Activated CD8-positive, alpha-beta T cell treated with anti-CD3 and anti-CD28 coated beads for 36 hours (primary cell): ENCODE results near the gene TES. TPM values are rescaled to one million over a fixed set of nuclear protein-coding genes. Genes with fewer than 3 reads are reported as not detected.

Source experiments
- ATAC-seq: fragments of 200-7000 bp; cut with Tn5 transposase; one replicate; pipeline ENCODE4 v1.10.0; 2021; ENCODE audit warnings: mild to moderate bottlenecking, moderate library complexity
- CTCF ChIA-PET: fragments of 350-600 bp; sonication (Branson Sonifier 250); formaldehyde crosslinking; loops from one replicate; lab custom pipeline; 2021; ENCODE audit warnings: antibody characterized with exemption; lab: Charles Lee
- POLR2A ChIA-PET: fragments of 350-600 bp; sonication (Branson Sonifier 250); formaldehyde crosslinking; loops from one replicate; lab custom pipeline; 2021; ENCODE audit warnings: antibody characterized with exemption; lab: Charles Lee
- DNase-seq: peaks from one replicate; pipeline ENCODE4 v3.0.0-alpha.2; 2020
- H3K27ac Mint-ChIP-seq: one replicate; pipeline ENCODE4 v1.8.0; 2021; ENCODE audit warnings: mild to moderate bottlenecking, mixed read lengths
- H3K27me3 Mint-ChIP-seq: one replicate; pipeline ENCODE4 v1.8.0; 2021; ENCODE audit warnings: mixed read lengths
- H3K36me3 Mint-ChIP-seq: one replicate; pipeline ENCODE4 v1.8.0; 2021; ENCODE audit warnings: low read depth, mixed read lengths
- H3K4me1 Mint-ChIP-seq: one replicate; pipeline ENCODE4 v1.8.0; 2021; ENCODE audit warnings: low read depth, mixed read lengths
- H3K4me3 Mint-ChIP-seq: one replicate; pipeline ENCODE4 v1.8.0; 2021; ENCODE audit warnings: mild to moderate bottlenecking, moderate library complexity, mixed read lengths
- H3K9me3 Mint-ChIP-seq: one replicate; pipeline ENCODE4 v1.8.0; 2021; ENCODE audit warnings: mixed read lengths
- intact Hi-C: fragments of 100-400 bp; cut with micrococcal nuclease; formaldehyde crosslinking; loops from one replicate; pipeline ENCODE4 v1.10.0; 2022
- total RNA-seq, 2 experiments: library from RNA; stranded (reverse); gene quantifications; one replicate each; pipeline ENCODE4 v1.2.3, GENCODE V29; 2021
- TF ChIP-seq, protein P1 (sequence below): fragments of 200-600 bp; IDR thresholded peaks from one replicate; pipeline ENCODE4 v1.8.0; 2022; ENCODE audit warnings: antibody characterized with exemption, mild to moderate bottlenecking

The TES gene
- total RNA-seq, 2 experiments from 2014 or later = 63.9 to 65.7 TPM

DNA sequence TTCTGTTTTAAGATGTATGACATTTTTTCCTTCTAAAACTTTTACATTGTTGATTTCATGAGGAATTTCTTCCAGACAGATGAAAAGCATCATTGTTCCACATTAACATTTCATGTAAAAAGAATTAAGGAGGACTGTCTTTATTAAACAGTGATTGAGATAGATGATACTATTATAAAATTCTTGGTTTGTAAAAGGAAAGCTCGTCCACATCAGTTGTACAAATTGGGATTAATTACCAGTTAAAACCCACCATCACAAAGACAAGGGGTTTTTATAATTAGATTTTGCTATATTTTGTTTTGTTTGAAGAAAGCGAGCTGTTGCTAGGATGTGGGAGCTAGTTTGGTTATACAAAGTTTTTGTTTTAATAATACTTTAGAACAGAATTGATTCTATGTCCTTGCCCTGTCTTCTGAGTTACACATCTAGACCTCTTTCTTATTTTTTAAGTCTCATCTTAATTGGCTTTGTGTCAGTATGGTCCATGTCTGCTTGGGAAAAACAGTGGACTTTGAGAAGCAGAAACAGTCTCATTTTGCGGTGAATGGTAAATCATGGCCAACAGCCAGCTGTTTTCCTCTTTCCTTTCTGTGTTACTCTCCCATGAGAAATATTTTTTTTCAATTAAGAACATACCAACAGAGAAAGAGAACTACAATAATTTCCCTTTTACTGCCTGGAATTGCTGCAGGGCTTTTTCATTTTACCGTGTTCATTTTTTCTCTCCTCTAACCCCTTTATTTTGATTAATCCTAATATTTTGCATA, 3.2 kb downstream of the TES start:
- ATAC-seq (no peak), DNase-seq (no peak)
- Mint-ChIP-seq H3K36me3 (peaks cover 23% of the 10 kb centered on the region), H3K9me3 (no peaks in the 10 kb centered on the region), H3K27ac (peak overlapping the region; percentile 51), H3K4me3 (peak overlapping the region; percentile 97), H3K27me3 (no peaks in the 10 kb centered on the region), H3K4me1 (peaks cover 65% of the 10 kb centered on the region)
- TF ChIP-seq, protein P1, sequence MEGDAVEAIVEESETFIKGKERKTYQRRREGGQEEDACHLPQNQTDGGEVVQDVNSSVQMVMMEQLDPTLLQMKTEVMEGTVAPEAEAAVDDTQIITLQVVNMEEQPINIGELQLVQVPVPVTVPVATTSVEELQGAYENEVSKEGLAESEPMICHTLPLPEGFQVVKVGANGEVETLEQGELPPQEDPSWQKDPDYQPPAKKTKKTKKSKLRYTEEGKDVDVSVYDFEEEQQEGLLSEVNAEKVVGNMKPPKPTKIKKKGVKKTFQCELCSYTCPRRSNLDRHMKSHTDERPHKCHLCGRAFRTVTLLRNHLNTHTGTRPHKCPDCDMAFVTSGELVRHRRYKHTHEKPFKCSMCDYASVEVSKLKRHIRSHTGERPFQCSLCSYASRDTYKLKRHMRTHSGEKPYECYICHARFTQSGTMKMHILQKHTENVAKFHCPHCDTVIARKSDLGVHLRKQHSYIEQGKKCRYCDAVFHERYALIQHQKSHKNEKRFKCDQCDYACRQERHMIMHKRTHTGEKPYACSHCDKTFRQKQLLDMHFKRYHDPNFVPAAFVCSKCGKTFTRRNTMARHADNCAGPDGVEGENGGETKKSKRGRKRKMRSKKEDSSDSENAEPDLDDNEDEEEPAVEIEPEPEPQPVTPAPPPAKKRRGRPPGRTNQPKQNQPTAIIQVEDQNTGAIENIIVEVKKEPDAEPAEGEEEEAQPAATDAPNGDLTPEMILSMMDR = no peak
- intact Hi-C loops = no loop called here
- ChIA-PET CTCF (interaction anchor here (1.7 to 3.5 kb wide), 2 partner anchors 22 to 33 kb away, joined by 11 to 21 read pairs; no protein-coding TSS in a partner anchor), POLR2A (interaction anchor here (0.5 kb wide), 1 partner anchor 45 kb away, joined by 3 read pairs; no protein-coding TSS in a partner anchor)

DNA sequence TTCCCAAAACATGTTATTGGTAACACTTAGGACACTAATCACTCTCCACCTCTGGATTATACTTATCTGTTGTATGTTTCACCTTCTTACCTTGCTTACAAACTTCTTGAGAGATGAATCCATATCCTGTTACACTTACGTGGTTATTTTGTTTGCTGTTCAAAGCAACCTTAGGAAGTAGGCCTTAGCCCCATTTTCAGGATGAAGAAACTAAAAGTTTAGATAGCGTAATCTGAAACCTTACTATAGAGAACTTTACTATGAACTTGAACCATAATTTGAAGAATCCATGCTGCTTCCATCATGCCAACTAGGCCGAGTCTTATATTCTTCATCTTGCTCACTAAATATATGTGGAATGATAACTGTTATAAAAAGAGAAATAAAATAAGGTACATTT, 4.6 kb downstream of the TES start:
- peaks cover 23% of the 10 kb centered on the region for H3K36me3 Mint-ChIP-seq
- DNase-seq (no peak), ATAC-seq (no peak)
- peak overlapping the region; percentile 10 for H3K4me3 Mint-ChIP-seq
- CTCF ChIA-PET = interaction anchor here (0.9 to 1.2 kb wide), 2 partner anchors 9 to 21 kb away, joined by 4 to 5 read pairs; no protein-coding TSS in a partner anchor
- no peaks in the 10 kb centered on the region for H3K27me3 Mint-ChIP-seq
- TF ChIP-seq, protein P1 = no peak
- H3K27ac Mint-ChIP-seq = peak overlapping the region; percentile 47
- intact Hi-C loops = no loop called here
- peaks cover 71% of the 10 kb centered on the region for H3K4me1 Mint-ChIP-seq
- no peaks in the 10 kb centered on the region for H3K9me3 Mint-ChIP-seq
- POLR2A ChIA-PET = no interaction called here

DNA sequence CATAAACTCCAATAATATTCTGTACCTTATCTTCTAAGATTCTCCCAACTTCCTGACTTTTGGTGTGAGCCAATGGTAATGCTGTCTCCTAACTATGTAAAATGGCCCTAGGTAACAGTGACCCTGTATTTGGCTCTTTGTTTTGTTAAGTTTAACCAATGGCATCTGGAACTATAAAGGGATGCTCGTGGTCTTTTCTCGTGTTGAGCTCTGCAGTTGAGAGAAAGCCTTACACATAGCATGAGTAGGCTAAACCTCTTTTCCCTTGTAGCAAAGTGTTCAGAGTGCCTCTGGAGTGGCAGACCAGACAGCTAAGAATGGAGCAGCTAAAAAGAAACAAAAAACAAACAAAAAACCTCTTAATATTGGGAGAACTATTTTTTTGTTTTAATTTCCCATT, 5.2 kb downstream of the TES start:
- CTCF ChIA-PET = interaction anchor here (0.9 to 4.6 kb wide), 5 partner anchors 9 to 376 kb away, joined by 3 to 25 read pairs (median 4); no protein-coding TSS in a partner anchor
- intact Hi-C loops = no loop called here
- H3K9me3 Mint-ChIP-seq = no peaks in the 10 kb centered on the region
- peaks cover 23% of the 10 kb centered on the region for H3K36me3 Mint-ChIP-seq
- ATAC-seq (no peak), DNase-seq (no peak)
- peaks cover 73% of the 10 kb centered on the region for H3K4me1 Mint-ChIP-seq
- H3K27ac Mint-ChIP-seq = peak overlapping the region; percentile 74
- no peaks in the 10 kb centered on the region for H3K27me3 Mint-ChIP-seq
- POLR2A ChIA-PET = no interaction called here
- TF ChIP-seq, protein P1 = no peak
- H3K4me3 Mint-ChIP-seq = no peak overlapping the region

DNA sequence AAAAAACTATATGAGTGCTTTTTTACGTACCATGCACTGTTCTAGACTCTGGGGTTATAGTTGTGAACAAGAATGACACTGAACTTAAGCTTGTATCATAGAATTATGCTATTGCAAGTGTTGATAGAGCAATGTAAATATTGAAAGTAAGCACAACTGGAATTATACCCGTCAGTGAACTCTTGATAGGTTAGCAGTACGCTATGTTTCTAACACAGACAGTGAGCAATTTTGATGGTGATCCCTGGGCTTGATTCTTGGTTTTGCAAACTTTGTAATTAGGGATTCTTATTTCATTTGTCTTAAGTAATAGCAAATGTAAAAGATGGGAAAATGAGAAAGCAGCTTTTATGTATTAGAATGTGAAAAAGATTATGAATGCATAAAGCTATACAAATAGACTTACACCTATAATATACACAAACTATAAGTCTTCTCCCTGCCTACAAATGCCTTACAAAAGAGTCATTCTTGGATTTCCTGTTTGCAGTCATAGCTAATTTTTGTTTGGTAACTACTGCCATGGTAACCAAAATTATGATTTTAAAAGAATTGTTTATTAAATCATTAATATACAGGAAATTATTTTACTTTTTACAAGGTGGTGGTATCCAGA, 6.7 kb downstream of the TES start:
- TF ChIP-seq, protein P1 = no peak
- Mint-ChIP-seq H3K27ac (no peak overlapping the region), H3K36me3 (peaks cover 19% of the 10 kb centered on the region), H3K27me3 (no peaks in the 10 kb centered on the region), H3K9me3 (no peaks in the 10 kb centered on the region), H3K4me3 (no peak overlapping the region), H3K4me1 (peaks cover 82% of the 10 kb centered on the region)
- intact Hi-C loops = no loop called here
- POLR2A ChIA-PET = no interaction called here
- ATAC-seq (no peak), DNase-seq (no peak)
- CTCF ChIA-PET = interaction anchor here (1.0 to 4.6 kb wide), 3 partner anchors 11 to 37 kb away, joined by 3 to 25 read pairs (median 7); no protein-coding TSS in a partner anchor
